HepG2 (cell line): ENCODE results near the gene CYBB.

Experiments
- ESRRA ChIP-seq: sonication (generic); formaldehyde crosslinking; IDR thresholded peaks from 2 replicates; pipeline ENCODE4 v1.5.1; 2020; ENCODE audit warnings: mild to moderate bottlenecking, low read depth, missing genetic modification reagents
- MTA1 ChIP-seq: sonication (generic); formaldehyde crosslinking; IDR thresholded peaks from 2 replicates; pipeline ENCODE4 v1.4.0; 2020; ENCODE audit warnings: missing genetic modification reagents, mild to moderate bottlenecking, borderline replicate concordance
- MXI1 ChIP-seq: IDR thresholded peaks from 3 replicates; pipeline ENCODE4 v1.6.1; 2012; ENCODE audit warnings: low read depth, low read length, inconsistent platforms, borderline replicate concordance
- NFIC ChIP-seq: IDR thresholded peaks from 2 replicates; pipeline ENCODE4 v1.6.1; 2012; ENCODE audit warnings: mild to moderate bottlenecking, low read length, inconsistent platforms
- POLR2AphosphoS5 ChIP-seq: IDR thresholded peaks from 2 replicates; pipeline ENCODE4 v1.6.1; 2012; ENCODE audit warnings: low read depth, low read length
- REST ChIP-seq, 2 experiments: IDR thresholded peaks; 2 replicates each; pipeline ENCODE4 v1.6.1; 2011 to 2012; ENCODE audit warnings: low read length in 2 of 2, borderline replicate concordance in 1 of 2, low read depth in 1 of 2, mild to moderate bottlenecking in 1 of 2, moderate library complexity in 1 of 2
- SOX13 ChIP-seq, 3 experiments: fragments of 450-650 bp in 1 of 3; sonication (generic) in 1 of 3; formaldehyde crosslinking in 1 of 3; IDR thresholded peaks in 2 of 3; conservative IDR thresholded peaks in 1 of 3; 2 replicates each; pipeline versions ENCODE4 v1.5.0 to v1.6.1; 2016 to 2020; ENCODE audit warnings: antibody characterized with exemption in 1 of 3, mild to moderate bottlenecking in 1 of 3, missing compliant biosample characterization in 1 of 3, missing genetic modification reagents in 1 of 3, moderate library complexity in 1 of 3
- SP4 ChIP-seq: sonication (generic); formaldehyde crosslinking; IDR thresholded peaks from 2 replicates; pipeline ENCODE4 v1.8.1; 2023; ENCODE audit warnings: mild to moderate bottlenecking, missing genetic modification reagents
- U2AF1 ChIP-seq: fragments of 200-400 bp; formaldehyde crosslinking; optimal IDR thresholded peaks from 2 replicates; pipeline ENCODE3; 2017; ENCODE audit warnings: mild to moderate bottlenecking, low read depth, low read length
- ZNF121 ChIP-seq: sonication (generic); formaldehyde crosslinking; IDR thresholded peaks from 2 replicates; pipeline ENCODE4 v1.5.0; 2020; ENCODE audit warnings: mild to moderate bottlenecking, missing genetic modification reagents
- ZSCAN5A ChIP-seq: sonication (generic); formaldehyde crosslinking; IDR thresholded peaks from 2 replicates; pipeline ENCODE4 v1.8.0; 2022; ENCODE audit warnings: mild to moderate bottlenecking, missing genetic modification reagents, borderline replicate concordance
- TF ChIP-seq, protein P1 (sequence below): sonication (generic); formaldehyde crosslinking; IDR thresholded peaks from 2 replicates; pipeline ENCODE4 v1.5.0; 2020; ENCODE audit warnings: missing genetic modification reagents
- TF ChIP-seq, protein P2 (sequence below): sonication (generic); formaldehyde crosslinking; IDR thresholded peaks from 2 replicates; pipeline ENCODE4 v1.5.0; 2020; ENCODE audit warnings: mild to moderate bottlenecking, missing genetic modification reagents, moderate library complexity

DNA sequence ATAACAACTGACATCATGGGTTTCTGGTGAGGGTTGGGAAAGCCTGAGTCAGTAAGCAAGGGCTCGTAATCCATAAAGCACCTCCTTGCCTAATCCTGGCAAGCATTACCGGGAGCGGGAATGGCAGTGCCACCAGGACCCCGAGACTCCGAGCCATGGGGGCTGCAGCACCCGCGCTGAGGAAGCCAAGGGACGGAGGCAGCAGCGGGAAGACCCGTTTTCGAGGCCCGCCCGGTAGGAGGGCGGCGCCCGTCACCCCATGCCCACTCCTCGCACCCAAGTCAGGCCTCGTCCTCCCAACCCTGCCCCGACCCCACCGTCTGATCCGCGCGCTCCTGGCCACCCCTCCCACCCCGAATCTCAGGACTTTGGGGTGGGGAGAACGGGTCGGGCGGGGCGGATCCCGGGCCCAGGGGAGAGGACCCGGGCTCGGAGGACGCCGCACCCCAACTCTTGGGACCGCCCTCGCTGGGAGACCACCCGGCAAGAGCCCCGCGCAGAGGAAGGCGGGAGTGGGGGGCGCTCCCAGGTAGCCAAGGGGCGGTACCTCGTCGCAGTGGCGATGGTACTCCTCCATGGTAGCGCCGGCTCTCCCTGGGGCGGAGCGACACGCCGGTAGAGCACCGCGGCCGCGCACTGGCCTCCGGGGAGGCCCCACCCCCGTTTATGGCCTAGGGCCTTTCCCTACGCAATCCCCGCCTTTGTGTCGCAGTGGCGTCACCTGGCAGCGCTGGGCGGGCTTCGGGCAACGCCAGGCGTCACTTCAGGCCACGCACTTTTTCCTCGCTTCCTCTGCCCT is 67.3 kb downstream of the CYBB start, which contains the start of gene DYNLT3:
- TF ChIP-seq U2AF1 (no peak), MXI1 (peak; percentile 18; the same call in 1 of the 3 replicates), ESRRA (CRISPR knock-in tag) (no peak), SP4 (CRISPR knock-in tag) (peak; percentile 72), MTA1 (no peak), SOX13 (IDR thresholded peaks at IDR 0.05) (no peak), SOX13 (CRISPR knock-in tag; conservative IDR thresholded peaks at IDR 0.05 in 1 of 2, IDR thresholded peaks at IDR 0.05 in 1 of 2) (no peak), REST (IDR thresholded peaks at IDR 0.05; ENCODE audit: borderline replicate concordance in 1 of 2, low read depth in 1 of 2, low read length in 2 of 2) (no peak), ZNF121 (CRISPR knock-in tag) (no peak), POLR2AphosphoS5 (peak; percentile 41; the same call in 1 of the 2 replicates), ZSCAN5A (no peak), NFIC (no peak)
- TF ChIP-seq, protein P1, sequence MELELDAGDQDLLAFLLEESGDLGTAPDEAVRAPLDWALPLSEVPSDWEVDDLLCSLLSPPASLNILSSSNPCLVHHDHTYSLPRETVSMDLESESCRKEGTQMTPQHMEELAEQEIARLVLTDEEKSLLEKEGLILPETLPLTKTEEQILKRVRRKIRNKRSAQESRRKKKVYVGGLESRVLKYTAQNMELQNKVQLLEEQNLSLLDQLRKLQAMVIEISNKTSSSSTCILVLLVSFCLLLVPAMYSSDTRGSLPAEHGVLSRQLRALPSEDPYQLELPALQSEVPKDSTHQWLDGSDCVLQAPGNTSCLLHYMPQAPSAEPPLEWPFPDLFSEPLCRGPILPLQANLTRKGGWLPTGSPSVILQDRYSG (CRISPR knock-in tag): no peak
- TF ChIP-seq, protein P2, sequence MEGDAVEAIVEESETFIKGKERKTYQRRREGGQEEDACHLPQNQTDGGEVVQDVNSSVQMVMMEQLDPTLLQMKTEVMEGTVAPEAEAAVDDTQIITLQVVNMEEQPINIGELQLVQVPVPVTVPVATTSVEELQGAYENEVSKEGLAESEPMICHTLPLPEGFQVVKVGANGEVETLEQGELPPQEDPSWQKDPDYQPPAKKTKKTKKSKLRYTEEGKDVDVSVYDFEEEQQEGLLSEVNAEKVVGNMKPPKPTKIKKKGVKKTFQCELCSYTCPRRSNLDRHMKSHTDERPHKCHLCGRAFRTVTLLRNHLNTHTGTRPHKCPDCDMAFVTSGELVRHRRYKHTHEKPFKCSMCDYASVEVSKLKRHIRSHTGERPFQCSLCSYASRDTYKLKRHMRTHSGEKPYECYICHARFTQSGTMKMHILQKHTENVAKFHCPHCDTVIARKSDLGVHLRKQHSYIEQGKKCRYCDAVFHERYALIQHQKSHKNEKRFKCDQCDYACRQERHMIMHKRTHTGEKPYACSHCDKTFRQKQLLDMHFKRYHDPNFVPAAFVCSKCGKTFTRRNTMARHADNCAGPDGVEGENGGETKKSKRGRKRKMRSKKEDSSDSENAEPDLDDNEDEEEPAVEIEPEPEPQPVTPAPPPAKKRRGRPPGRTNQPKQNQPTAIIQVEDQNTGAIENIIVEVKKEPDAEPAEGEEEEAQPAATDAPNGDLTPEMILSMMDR (CRISPR knock-in tag): 0 out of 2 replicates have a peak, but pooled peaks have one; percentile 8
